Fibroblast of lung (primary cell): ENCODE measurements around the gene ANKRD53. TPM values are rescaled to one million over a fixed set of nuclear protein-coding genes. Genes with fewer than 3 reads are reported as not detected.
"Not testable (repeated sequence)": the region's sequence is repeated elsewhere in the genome, so short reads cannot be mapped to it uniquely, and the experiment has no call there.

Source experiments
- DNase-seq, 2 donors: peaks; one replicate each; pipeline versions ENCODE4 v3.0.0 to v3.0.0-alpha.2; 2010; ENCODE audit warnings: low read depth in 2 of 2
- H2AFZ ChIP-seq: 2 replicates; pipeline ENCODE4 v1.5.1; 2012; ENCODE audit warnings: low read length, control low read depth, inconsistent platforms
- H3K27ac ChIP-seq: 2 replicates; pipeline ENCODE4 v1.5.1; 2011; ENCODE audit warnings: low read length, control low read depth; ENCODE audit not compliant: insufficient read depth
- H3K27me3 ChIP-seq: 2 replicates; pipeline ENCODE4 v1.5.1; 2011; ENCODE audit warnings: mild to moderate bottlenecking, low read length; ENCODE audit not compliant: control insufficient read depth, insufficient read depth
- H3K36me3 ChIP-seq: 2 replicates; pipeline ENCODE4 v1.5.1; 2011; ENCODE audit warnings: low read length; ENCODE audit not compliant: control insufficient read depth, insufficient read depth
- H3K4me1 ChIP-seq: 2 replicates; pipeline ENCODE4 v1.5.1; 2011; ENCODE audit warnings: low read length; ENCODE audit not compliant: control insufficient read depth, insufficient read depth; ENCODE audit errors: extremely low read depth
- H3K4me2 ChIP-seq: 2 replicates; pipeline ENCODE4 v1.5.1; 2011; ENCODE audit warnings: low read length, control low read depth; ENCODE audit not compliant: insufficient read depth; ENCODE audit errors: extremely low read depth
- H3K4me3 ChIP-seq, 4 experiments: fragments of 200-600 bp in 1 of 4; sonication (generic) in 1 of 4; replicated peaks in 1 of 4; 2 replicates each; pipeline ENCODE4 v1.5.1; 2011 to 2016; ENCODE audit warnings: low read length in 4 of 4, low read depth in 3 of 4, mild to moderate bottlenecking in 3 of 4, control low read depth in 2 of 4, inconsistent platforms in 1 of 4, mixed read lengths in 1 of 4; ENCODE audit not compliant: insufficient read depth in 1 of 4; ENCODE audit errors: control extremely low read depth in 1 of 4
- H3K79me2 ChIP-seq: 2 replicates; pipeline ENCODE4 v1.5.1; 2012; ENCODE audit warnings: mild to moderate bottlenecking, low read length, inconsistent platforms; ENCODE audit not compliant: control insufficient read depth, insufficient read depth
- H3K9ac ChIP-seq: 2 replicates; pipeline ENCODE4 v1.5.1; 2011; ENCODE audit warnings: mild to moderate bottlenecking, low read length, control low read depth; ENCODE audit not compliant: insufficient read depth
- H3K9me3 ChIP-seq: 2 replicates; pipeline ENCODE4 v1.5.1; 2012; ENCODE audit warnings: low read depth, low read length; ENCODE audit not compliant: control insufficient read depth, insufficient read depth
- H4K20me1 ChIP-seq: 2 replicates; pipeline ENCODE4 v1.5.1; 2011; ENCODE audit warnings: low read length; ENCODE audit not compliant: control insufficient read depth, insufficient read depth; ENCODE audit errors: extremely low read depth
- EZH2 ChIP-seq: IDR thresholded peaks from 2 replicates; pipeline ENCODE4 v1.5.1; 2012; ENCODE audit warnings: low read length, control low read depth, mild to moderate bottlenecking; ENCODE audit errors: missing control alignments
- polyA plus RNA-seq, 2 donors: library from polyadenylated mRNA; depleted of rRNA in 1 of 2; stranded (reverse) in 1 of 2; unstranded in 1 of 2; fragments of >200 nt; gene quantifications; 2 replicates each; pipeline ENCODE4 v1.2.1, GENCODE V29; 2011 to 2012; ENCODE audit warnings: missing spikeins in 1 of 2
- total RNA-seq: library from RNA; depleted of rRNA; stranded (reverse); fragments of >200 nt; gene quantifications from 2 replicates; pipeline ENCODE4 v1.2.1, GENCODE V29; 2014
- TF ChIP-seq, protein P1 (sequence below), 2 donors: IDR thresholded peaks in 1 of 2; conservative IDR thresholded peaks in 1 of 2; 1 replicate in 1 of 2; 2 replicates in 1 of 2; pipeline ENCODE4 v1.5.1; 2011 to 2012; ENCODE audit warnings: low read length in 2 of 2, control low read depth in 1 of 2, inconsistent platforms in 1 of 2, low read depth in 1 of 2, mild to moderate bottlenecking in 1 of 2

The ANKRD53 gene
- total and polyA plus RNA-seq, 2 donors (not counting 1 experiment from before 2014, with no cell fraction given): 0.58 to 1.3 TPM

DNA sequence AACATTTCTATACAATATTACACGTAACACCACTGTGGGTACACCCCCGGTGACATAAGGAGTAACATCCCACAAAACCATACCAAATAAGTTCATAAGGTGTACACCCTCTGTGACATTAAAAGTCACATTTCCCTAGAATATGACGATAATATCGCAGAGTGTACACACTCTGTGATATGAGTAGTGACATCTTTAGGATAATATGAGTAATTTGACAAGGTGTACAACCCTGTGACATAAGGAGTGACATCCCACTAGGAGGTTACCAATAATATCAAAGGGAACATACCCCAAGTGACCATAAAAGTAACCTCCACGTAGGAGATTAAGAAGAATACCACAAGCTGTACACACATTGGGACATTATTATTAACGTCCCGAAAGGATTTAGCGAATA, 40.2 kb downstream of the ANKRD53 start:
- H2AFZ ChIP-seq: no peak overlapping the region
- H3K27ac ChIP-seq: no peak overlapping the region
- no peaks in the 10 kb centered on the region for H4K20me1 ChIP-seq
- H3K9me3 ChIP-seq: no peaks in the 10 kb centered on the region
- H3K79me2 ChIP-seq: no peaks in the 10 kb centered on the region
- H3K4me2 ChIP-seq: no peak overlapping the region
- H3K27me3 ChIP-seq: no peaks in the 10 kb centered on the region
- no peak overlapping the region for H3K4me3 ChIP-seq
- H3K4me1 ChIP-seq: no peaks in the 10 kb centered on the region
- H3K36me3 ChIP-seq: no peaks in the 10 kb centered on the region
- DNase-seq: no peak
- no peak for TF ChIP-seq EZH2
- TF ChIP-seq, protein P1, sequence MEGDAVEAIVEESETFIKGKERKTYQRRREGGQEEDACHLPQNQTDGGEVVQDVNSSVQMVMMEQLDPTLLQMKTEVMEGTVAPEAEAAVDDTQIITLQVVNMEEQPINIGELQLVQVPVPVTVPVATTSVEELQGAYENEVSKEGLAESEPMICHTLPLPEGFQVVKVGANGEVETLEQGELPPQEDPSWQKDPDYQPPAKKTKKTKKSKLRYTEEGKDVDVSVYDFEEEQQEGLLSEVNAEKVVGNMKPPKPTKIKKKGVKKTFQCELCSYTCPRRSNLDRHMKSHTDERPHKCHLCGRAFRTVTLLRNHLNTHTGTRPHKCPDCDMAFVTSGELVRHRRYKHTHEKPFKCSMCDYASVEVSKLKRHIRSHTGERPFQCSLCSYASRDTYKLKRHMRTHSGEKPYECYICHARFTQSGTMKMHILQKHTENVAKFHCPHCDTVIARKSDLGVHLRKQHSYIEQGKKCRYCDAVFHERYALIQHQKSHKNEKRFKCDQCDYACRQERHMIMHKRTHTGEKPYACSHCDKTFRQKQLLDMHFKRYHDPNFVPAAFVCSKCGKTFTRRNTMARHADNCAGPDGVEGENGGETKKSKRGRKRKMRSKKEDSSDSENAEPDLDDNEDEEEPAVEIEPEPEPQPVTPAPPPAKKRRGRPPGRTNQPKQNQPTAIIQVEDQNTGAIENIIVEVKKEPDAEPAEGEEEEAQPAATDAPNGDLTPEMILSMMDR (conservative IDR thresholded peaks at IDR 0.05 in 1 of 2, IDR thresholded peaks at IDR 0.05 in 1 of 2; ENCODE audit: low read depth in 1 of 2, low read length in 2 of 2): no peak
- no peak overlapping the region for H3K9ac ChIP-seq

DNA sequence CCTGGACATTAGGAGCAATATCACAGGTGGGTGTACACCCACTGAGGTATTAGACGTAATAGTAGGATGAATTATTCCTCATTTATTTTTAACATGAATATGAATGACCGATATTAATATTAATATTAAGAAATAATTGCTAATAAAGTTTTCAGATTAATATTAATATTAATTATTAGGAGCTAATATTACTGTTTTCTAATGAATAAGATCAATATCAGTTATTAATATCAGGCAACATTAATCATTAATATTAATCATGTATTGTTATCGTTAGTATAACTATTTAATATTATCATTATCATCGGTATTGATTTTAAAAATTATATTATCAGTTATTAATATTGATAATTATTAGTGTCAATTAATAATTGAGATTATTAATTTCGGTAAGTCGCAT, 41.6 kb downstream of the ANKRD53 start:
- H4K20me1 ChIP-seq, H3K4me3 ChIP-seq, H3K9ac ChIP-seq, H3K27ac ChIP-seq, H3K4me1 ChIP-seq, H3K4me2 ChIP-seq, H3K79me2 ChIP-seq, H3K27me3 ChIP-seq, DNase-seq, H3K9me3 ChIP-seq, H2AFZ ChIP-seq, H3K36me3 ChIP-seq: not testable (repeated sequence)

DNA sequence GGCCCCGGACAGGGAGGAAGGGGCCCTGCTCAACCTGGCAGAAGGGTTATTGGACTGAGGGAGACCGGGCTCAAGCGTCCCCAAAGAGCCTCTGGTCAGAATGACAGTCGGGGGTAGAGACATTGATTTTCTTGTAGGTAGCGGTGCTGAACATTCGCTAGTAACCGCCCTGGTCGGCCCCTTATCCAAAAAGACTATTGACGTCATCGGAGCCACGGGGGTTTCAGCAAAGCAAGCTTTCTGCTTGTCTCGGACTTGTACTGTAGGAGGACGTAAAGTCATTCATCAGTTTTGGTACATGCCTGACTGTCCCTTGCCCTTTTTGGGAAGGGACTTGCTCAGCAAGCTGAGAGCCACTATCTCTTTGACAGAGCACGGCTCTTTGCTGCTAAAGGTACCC, 43.0 kb downstream of the ANKRD53 start:
- H3K4me2 ChIP-seq, H3K79me2 ChIP-seq, DNase-seq, H2AFZ ChIP-seq, H3K4me3 ChIP-seq, H3K4me1 ChIP-seq, H3K36me3 ChIP-seq, H4K20me1 ChIP-seq, H3K9me3 ChIP-seq, H3K9ac ChIP-seq, H3K27me3 ChIP-seq, H3K27ac ChIP-seq: not testable (repeated sequence)

DNA sequence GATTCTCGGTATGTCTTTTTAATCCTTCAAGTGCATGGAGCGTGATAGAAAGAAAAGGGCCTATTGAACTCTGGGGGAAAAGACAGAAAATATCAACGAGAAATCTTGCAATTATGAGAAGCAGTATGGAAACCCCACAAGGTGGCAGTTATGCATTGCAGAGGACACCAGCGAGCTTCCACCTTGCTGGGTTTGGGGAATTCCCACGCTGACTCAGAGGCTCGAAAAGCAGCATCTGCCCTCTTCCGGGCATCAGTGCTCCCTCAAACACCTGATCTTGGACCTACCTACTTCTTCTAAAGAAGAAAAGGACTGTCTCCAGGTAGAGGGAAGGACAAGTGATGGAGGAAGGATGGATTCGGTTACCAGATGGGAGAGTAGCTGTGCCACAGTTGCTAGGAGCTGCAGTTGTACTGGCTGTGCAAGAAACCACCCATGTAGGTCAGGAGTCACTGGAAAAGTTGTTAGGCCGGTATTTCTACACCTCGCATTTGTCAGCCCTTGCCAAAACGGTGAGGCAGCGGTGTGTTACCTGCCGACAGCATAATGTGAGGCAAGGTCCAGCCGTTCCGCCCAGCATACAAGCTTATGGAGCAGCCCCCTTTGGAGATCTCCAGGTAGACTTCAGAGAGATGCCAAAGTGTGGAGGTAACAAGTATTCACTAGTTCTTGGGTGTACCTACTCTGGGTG, 45.3 kb downstream of the ANKRD53 start:
- H3K27ac ChIP-seq, H3K9ac ChIP-seq, H3K79me2 ChIP-seq, H3K4me2 ChIP-seq, H3K4me3 ChIP-seq, H3K27me3 ChIP-seq, H3K36me3 ChIP-seq, H4K20me1 ChIP-seq, DNase-seq, H3K4me1 ChIP-seq, H2AFZ ChIP-seq, H3K9me3 ChIP-seq: not testable (repeated sequence)

Other genes with a start within 250 kb of the ANKRD53 start
- gene ADD2, start 210.4 kb upstream of the ANKRD53 start, total RNA-seq: 2.5 and 2.6 TPM in 2 replicates
- 0.22 and 2.5 TPM in 2 replicates for gene ADD2, start 210.4 kb upstream of the ANKRD53 start, polyA plus RNA-seq
- not detected in 2 replicates for gene FIGLA, start 188.0 kb upstream of the ANKRD53 start, total RNA-seq
- gene FIGLA, start 188.0 kb upstream of the ANKRD53 start, polyA plus RNA-seq: not detected in 2 replicates
- not detected in 2 replicates for gene CLEC4F, start 158.0 kb upstream of the ANKRD53 start, total RNA-seq
- gene CLEC4F, start 158.0 kb upstream of the ANKRD53 start, polyA plus RNA-seq: not detected in 2 replicates
- gene CD207, start 142.8 kb upstream of the ANKRD53 start, total RNA-seq: not detected in 2 replicates
- gene CD207, start 142.8 kb upstream of the ANKRD53 start, polyA plus RNA-seq: 0.03 TPM in 1 of 2 replicates, not detected in the other
- gene VAX2, start 78.1 kb upstream of the ANKRD53 start, total RNA-seq: 1.8 and 2.0 TPM in 2 replicates
- 0.85 and 0.94 TPM in 2 replicates for gene VAX2, start 78.1 kb upstream of the ANKRD53 start, polyA plus RNA-seq
- gene ATP6V1B1, start 42.7 kb upstream of the ANKRD53 start, total RNA-seq: 0.77 and 2.1 TPM in 2 replicates
- gene ATP6V1B1, start 42.7 kb upstream of the ANKRD53 start, polyA plus RNA-seq: 0.85 and 1.0 TPM in 2 replicates
- 20.5 and 33.0 TPM in 2 replicates for gene TEX261, start 16.2 kb downstream of the ANKRD53 start, total RNA-seq
- 72.6 and 96.1 TPM in 2 replicates for gene TEX261, start 16.2 kb downstream of the ANKRD53 start, polyA plus RNA-seq
- 46.5 and 50.4 TPM in 2 replicates for gene NAGK, start 90.0 kb downstream of the ANKRD53 start, total RNA-seq
- 121 and 136 TPM in 2 replicates for gene NAGK, start 90.0 kb downstream of the ANKRD53 start, polyA plus RNA-seq
- 13.4 and 18.8 TPM in 2 replicates for gene MCEE, start 151.6 kb downstream of the ANKRD53 start, total RNA-seq
- 10.3 and 18.8 TPM in 2 replicates for gene MCEE, start 151.6 kb downstream of the ANKRD53 start, polyA plus RNA-seq
- gene MPHOSPH10, start 152.0 kb downstream of the ANKRD53 start, total RNA-seq: 14.7 and 19.3 TPM in 2 replicates
- 23.8 and 26.2 TPM in 2 replicates for gene MPHOSPH10, start 152.0 kb downstream of the ANKRD53 start, polyA plus RNA-seq
- 1.2 and 1.5 TPM in 2 replicates for gene PAIP2B, start 248.5 kb downstream of the ANKRD53 start, total RNA-seq
- gene PAIP2B, start 248.5 kb downstream of the ANKRD53 start, polyA plus RNA-seq: 0.16 and 0.22 TPM in 2 replicates